Nephron progenitor cell (in vitro differentiated cells): ENCODE results near the gene GRIN1.

Experiments
- DNase-seq: peaks from one replicate; pipeline ENCODE4 v3.0.0; 2021
- H3K27ac Mint-ChIP-seq: 2 replicates; pipeline ENCODE4 v1.8.0; 2021; ENCODE audit warnings: mild to moderate bottlenecking, moderate library complexity, mixed read lengths
- H3K27me3 Mint-ChIP-seq: 2 replicates; pipeline ENCODE4 v1.8.0; 2021; ENCODE audit warnings: mild to moderate bottlenecking, low read depth, mixed read lengths; ENCODE audit not compliant: poor library complexity
- H3K36me3 Mint-ChIP-seq: 2 replicates; pipeline ENCODE4 v1.8.0; 2021; ENCODE audit warnings: low read depth, mixed read lengths
- H3K4me1 Mint-ChIP-seq: 2 replicates; pipeline ENCODE4 v1.8.0; 2021; ENCODE audit warnings: mixed read lengths
- H3K4me3 Mint-ChIP-seq: 2 replicates; pipeline ENCODE4 v1.8.0; 2021; ENCODE audit warnings: mild to moderate bottlenecking, moderate library complexity, mixed read lengths
- H3K9me3 Mint-ChIP-seq: 2 replicates; pipeline ENCODE4 v1.8.0; 2021; ENCODE audit warnings: mild to moderate bottlenecking, moderate library complexity, mixed read lengths
- TF ChIP-seq, protein P1 (sequence below): fragments of 200-600 bp; sonication (generic); IDR thresholded peaks from 2 replicates; pipeline ENCODE4 v1.5.0; 2021; ENCODE audit warnings: antibody characterized with exemption

Gene GRIN1

DNA sequence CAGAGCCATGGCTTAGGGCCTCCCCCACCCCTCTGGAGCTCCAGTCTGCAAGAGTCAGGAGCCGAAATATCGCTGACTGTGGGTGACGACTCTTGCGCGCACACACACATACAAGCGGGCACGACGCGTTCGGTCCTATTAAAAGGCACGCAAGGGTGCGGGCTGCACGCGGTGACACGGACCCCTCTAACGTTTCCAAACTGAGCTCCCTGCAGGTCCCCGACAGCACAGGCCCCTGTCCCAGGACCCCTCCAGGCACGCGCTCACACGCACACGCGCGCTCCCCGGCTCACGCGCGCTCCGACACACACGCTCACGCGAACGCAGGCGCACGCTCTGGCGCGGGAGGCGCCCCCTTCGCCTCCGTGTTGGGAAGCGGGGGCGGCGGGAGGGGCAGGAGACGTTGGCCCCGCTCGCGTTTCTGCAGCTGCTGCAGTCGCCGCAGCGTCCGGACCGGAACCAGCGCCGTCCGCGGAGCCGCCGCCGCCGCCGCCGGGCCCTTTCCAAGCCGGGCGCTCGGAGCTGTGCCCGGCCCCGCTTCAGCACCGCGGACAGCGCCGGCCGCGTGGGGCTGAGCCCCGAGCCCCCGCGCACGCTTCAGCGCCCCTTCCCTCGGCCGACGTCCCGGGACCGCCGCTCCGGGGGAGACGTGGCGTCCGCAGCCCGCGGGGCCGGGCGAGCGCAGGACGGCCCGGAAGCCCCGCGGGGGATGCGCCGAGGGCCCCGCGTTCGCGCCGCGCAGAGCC lies at the start of gene GRIN1:
GRIN1 (plus strand) TSS at position 433 of the 746 bp plus-strand sequence. CDS start 333 bp downstream, outside the sequence.
- Mint-ChIP-seq H3K27me3 (peaks cover 98% of the 10 kb centered on the region), H3K9me3 (no peaks in the 10 kb centered on the region), H3K27ac (no peak within 1 kb of the TSS), H3K4me1 (no peaks in the 10 kb centered on the region), H3K4me3 (no peak within 1 kb of the TSS), H3K36me3 (no peaks in the 10 kb centered on the region)
- TF ChIP-seq, protein P1, sequence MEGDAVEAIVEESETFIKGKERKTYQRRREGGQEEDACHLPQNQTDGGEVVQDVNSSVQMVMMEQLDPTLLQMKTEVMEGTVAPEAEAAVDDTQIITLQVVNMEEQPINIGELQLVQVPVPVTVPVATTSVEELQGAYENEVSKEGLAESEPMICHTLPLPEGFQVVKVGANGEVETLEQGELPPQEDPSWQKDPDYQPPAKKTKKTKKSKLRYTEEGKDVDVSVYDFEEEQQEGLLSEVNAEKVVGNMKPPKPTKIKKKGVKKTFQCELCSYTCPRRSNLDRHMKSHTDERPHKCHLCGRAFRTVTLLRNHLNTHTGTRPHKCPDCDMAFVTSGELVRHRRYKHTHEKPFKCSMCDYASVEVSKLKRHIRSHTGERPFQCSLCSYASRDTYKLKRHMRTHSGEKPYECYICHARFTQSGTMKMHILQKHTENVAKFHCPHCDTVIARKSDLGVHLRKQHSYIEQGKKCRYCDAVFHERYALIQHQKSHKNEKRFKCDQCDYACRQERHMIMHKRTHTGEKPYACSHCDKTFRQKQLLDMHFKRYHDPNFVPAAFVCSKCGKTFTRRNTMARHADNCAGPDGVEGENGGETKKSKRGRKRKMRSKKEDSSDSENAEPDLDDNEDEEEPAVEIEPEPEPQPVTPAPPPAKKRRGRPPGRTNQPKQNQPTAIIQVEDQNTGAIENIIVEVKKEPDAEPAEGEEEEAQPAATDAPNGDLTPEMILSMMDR: no peak
- DNase-seq: peak; percentile 88

DNA sequence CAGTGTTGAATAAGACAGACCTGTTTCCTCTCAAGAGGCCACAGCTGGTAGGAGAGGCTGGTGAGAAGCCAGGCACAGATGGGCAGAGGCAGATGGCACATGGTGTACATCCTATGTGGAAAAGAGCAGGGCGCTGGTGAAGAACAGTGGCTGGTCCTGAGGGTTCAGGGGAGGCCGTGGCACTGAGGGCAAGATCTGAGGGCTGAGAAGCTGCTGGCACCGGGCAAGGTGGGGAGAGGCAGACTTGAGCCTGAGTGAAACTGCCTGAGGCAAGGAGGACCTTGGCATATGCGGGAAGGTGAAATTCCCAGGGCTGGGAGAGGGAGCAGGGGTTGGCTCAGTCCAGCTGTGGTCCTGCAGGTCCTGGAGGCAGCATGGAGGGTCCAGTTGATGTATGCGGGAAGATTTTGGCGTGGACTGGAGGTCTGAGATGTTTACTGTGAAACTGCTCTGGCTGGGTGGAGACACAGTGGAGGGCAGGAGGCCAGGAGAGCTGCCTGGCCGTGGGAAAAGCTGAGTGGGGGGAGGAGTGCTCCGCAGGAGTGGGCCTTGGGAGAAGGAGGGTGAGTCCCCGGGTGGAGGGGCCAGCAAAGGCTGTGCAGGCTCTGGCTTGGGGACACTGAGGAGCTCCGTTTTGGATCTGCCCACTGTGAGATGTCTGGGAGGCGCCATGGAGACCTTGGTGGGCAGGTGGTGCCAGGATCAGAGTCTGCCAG lies 49.6 kb upstream of the GRIN1 start:
- peaks cover 18% of the 10 kb centered on the region for H3K27me3 Mint-ChIP-seq
- DNase-seq: no peak
- no peak overlapping the region for H3K27ac Mint-ChIP-seq
- H3K4me3 Mint-ChIP-seq: no peak overlapping the region
- TF ChIP-seq, protein P1: no peak
- H3K9me3 Mint-ChIP-seq: no peaks in the 10 kb centered on the region
- peaks cover 27% of the 10 kb centered on the region for H3K36me3 Mint-ChIP-seq
- peaks cover 17% of the 10 kb centered on the region for H3K4me1 Mint-ChIP-seq

DNA sequence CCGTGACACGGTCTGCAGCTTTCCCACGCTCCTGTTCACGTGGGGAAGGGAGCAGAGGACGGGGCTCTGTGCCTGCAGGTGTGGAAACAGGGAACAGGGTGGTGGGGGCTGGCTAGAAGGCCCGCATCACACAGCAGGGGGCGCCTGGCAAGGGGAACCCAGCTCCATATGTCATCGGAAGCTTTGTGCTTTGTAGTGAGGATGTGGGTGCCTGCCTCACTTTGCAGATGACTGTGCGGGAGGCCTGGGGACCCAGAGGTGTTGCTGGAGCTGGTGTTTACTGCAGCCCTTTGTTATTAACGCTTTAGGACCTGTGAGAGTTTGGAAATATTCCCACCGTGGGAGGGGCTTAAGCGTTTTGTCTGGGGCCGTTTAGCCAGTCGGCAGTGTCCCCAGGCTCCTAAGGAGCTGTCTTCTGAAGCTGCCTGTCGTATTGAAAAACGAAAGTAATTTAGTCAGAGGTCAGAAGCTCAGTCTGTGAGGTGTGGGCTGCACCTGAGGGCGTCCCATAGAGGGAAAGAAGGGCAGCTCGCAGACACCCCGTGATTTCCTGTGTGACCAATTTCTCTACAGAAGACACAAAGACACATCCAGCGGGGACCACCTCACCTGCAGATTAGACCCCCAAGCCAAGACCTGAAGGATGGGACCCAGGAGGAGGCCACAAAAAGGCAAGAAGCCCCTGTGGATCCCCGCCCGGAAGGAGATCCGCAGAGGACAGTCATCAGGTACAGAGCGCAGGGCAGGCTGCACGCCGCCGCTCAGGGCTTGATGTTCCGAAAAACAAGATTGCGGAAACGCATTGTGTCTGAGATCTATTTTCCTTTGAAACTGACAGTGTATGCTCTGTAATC lies 43.1 kb upstream of the GRIN1 start:
- DNase-seq: no peak
- Mint-ChIP-seq H3K9me3 (no peaks in the 10 kb centered on the region), H3K27ac (no peak overlapping the region), H3K36me3 (peaks cover 29% of the 10 kb centered on the region), H3K27me3 (no peaks in the 10 kb centered on the region), H3K4me1 (no peaks in the 10 kb centered on the region), H3K4me3 (no peak overlapping the region)
- TF ChIP-seq, protein P1: no peak

DNA sequence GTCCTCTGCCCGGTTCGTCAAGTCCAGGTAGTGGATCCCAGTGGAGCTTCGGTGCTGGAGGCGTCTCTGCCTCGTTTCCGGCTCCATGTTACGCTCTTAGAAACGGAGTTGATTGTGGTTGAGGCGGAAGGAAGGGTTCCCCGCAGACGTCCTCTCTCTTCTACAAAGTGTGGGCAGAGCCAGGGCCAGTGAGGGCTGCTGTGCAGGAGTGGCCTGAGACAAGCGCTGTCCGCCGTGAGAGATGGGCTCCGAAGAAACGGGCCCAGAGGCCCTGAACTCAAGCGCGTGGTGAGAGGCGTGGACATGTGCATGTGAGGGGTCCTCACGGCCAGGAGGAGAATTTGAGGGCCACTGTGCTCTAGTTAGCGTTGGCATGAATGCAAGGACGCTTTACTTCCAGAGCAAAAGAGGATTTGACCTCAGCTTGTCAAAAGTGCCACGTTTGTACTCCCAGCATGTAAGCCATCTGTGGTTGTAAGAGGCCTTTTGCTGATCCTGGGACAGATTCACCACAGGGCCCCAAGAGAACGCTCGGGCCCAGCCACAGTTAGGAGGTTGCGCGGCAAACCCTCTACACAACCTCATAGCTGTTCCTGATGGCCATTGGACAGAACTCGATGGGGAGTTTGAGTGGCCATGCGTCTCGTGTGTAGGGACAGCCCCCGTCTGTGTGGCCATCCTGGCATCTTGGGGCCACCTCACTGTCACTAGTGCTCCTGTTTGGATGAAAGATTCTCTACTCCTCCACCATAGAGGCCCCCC lies 42.0 kb upstream of the GRIN1 start:
- TF ChIP-seq, protein P1: no peak
- DNase-seq: no peak
- Mint-ChIP-seq H3K36me3 (peaks cover 25% of the 10 kb centered on the region), H3K4me3 (no peak overlapping the region), H3K4me1 (no peaks in the 10 kb centered on the region), H3K27ac (no peak overlapping the region), H3K27me3 (no peaks in the 10 kb centered on the region), H3K9me3 (no peaks in the 10 kb centered on the region)

DNA sequence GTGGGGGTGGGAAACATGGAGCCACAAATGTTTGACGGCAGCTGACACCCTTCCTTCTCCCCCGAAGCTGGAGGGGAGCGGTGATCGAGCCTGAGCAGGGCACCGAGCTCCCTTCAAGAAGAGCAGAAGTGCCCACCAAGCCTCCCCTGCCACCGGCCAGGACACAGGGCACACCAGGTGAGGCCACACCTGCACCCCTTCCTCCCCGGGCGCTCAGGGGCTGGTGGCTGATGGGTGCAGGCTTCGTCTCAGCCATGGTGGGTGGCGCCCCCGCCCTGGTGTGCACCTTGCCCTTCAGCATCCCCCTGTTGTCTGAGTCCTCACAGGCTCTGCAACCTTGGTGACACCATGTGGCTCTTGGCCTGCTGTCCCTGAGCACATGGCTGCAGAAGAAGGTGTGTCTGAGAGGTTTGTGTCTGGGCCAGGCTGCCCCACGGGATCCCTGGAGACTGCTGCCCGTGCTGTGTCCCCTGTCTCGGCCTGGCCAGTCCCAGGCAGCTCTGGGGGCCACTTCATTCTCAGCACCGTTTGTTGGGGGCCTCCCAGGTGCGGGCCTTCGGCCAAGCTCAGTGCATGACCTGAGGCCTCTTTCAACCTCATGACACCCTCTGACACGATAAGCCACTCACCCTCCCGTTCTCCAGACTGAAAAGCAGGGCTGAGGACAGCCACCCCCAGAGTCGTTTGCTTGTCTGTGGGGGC lies 41.0 kb upstream of the GRIN1 start:
- no peaks in the 10 kb centered on the region for H3K4me1 Mint-ChIP-seq
- H3K27ac Mint-ChIP-seq: no peak overlapping the region
- DNase-seq: no peak
- peaks cover 19% of the 10 kb centered on the region for H3K36me3 Mint-ChIP-seq
- no peaks in the 10 kb centered on the region for H3K27me3 Mint-ChIP-seq
- TF ChIP-seq, protein P1: no peak
- no peaks in the 10 kb centered on the region for H3K9me3 Mint-ChIP-seq
- no peak overlapping the region for H3K4me3 Mint-ChIP-seq
